T-cell (primary cell): ENCODE results near the gene CEP164. TPM values are rescaled to one million over a fixed set of nuclear protein-coding genes. Genes with fewer than 3 reads are reported as not detected.

Experiments used
- ATAC-seq, 4 experiments: fragments of 200-7000 bp in 3 of 4; fragments of 150-1000 bp in 1 of 4; cut with Tn5 transposase; replicated peaks in 1 of 4; 1 replicate in 3 of 4; 2 replicates in 1 of 4; pipeline ENCODE4 v1.10.0; 2021; ENCODE audit warnings: moderate library complexity in 3 of 4, mild to moderate bottlenecking in 2 of 4, moderate number of reproducible peaks in 1 of 4
- CTCF ChIA-PET, 2 donors: fragments of 300-600 bp; sonication (Branson Sonifier 250); formaldehyde crosslinking; loops; one replicate each; lab custom pipeline; 2022; ENCODE audit warnings: antibody characterized with exemption in 2 of 2; lab: Charles Lee
- POLR2A ChIA-PET, 2 donors: fragments of 300-600 bp; sonication (Branson Sonifier 250); formaldehyde crosslinking; loops; one replicate each; lab custom pipeline; 2022; ENCODE audit warnings: antibody characterized with exemption in 2 of 2; lab: Charles Lee
- DNase-seq, 35 experiments: peaks; one replicate each; pipeline versions ENCODE4 v3.0.0 to v3.0.0-alpha.2; 2013 to 2023
- H3K27ac ChIP-seq: one replicate; pipeline ENCODE4 v1.5.1; 2013; ENCODE audit warnings: low read length
- H3K27me3 ChIP-seq, 2 experiments: replicated peaks in 1 of 2; 1 replicate in 1 of 2; 2 replicates in 1 of 2; pipeline versions ENCODE4 v1.6.1 to v1.7.0; 2013; ENCODE audit warnings: low read length in 1 of 2, mixed read lengths in 1 of 2; ENCODE audit not compliant: control insufficient read depth in 2 of 2, insufficient read depth in 2 of 2; ENCODE audit errors: extremely low read depth in 1 of 2
- H3K36me3 ChIP-seq, 2 donors: 1 replicate in 1 of 2; 2 replicates in 1 of 2; pipeline versions ENCODE4 v1.6.1 to v1.7.0; 2013; ENCODE audit warnings: low read length in 1 of 2; ENCODE audit not compliant: control insufficient read depth in 2 of 2, insufficient read depth in 1 of 2; ENCODE audit errors: extremely low read depth in 1 of 2
- H3K4me1 ChIP-seq, 2 experiments: 1 replicate in 1 of 2; 2 replicates in 1 of 2; pipeline versions ENCODE4 v1.6.1 to v1.7.0; 2013; ENCODE audit warnings: low read length in 2 of 2, mixed read lengths in 1 of 2; ENCODE audit not compliant: insufficient read depth in 2 of 2, control insufficient read depth in 1 of 2; ENCODE audit errors: extremely low read depth in 1 of 2
- H3K4me3 ChIP-seq, 2 donors: 1 replicate in 1 of 2; 2 replicates in 1 of 2; pipeline versions ENCODE4 v1.5.1 to v1.7.0; 2013; ENCODE audit warnings: mild to moderate bottlenecking in 2 of 2, low read length in 1 of 2, moderate library complexity in 1 of 2; ENCODE audit not compliant: control insufficient read depth in 1 of 2; ENCODE audit errors: extremely low read depth in 1 of 2
- H3K9me3 ChIP-seq: 2 replicates; pipeline ENCODE4 v1.7.0; 2013
- H3K27ac Mint-ChIP-seq, 2 donors: one replicate each; pipeline ENCODE4 v1.8.0; 2020 to 2021; ENCODE audit warnings: mild to moderate bottlenecking in 2 of 2, mixed read lengths in 2 of 2
- H3K27me3 Mint-ChIP-seq, 2 donors: one replicate each; pipeline ENCODE4 v1.8.0; 2021 to 2022; ENCODE audit warnings: mixed read lengths in 2 of 2
- H3K36me3 Mint-ChIP-seq: one replicate; pipeline ENCODE4 v1.8.0; 2021; ENCODE audit warnings: mixed read lengths
- H3K4me1 Mint-ChIP-seq, 3 donors: one replicate each; pipeline ENCODE4 v1.8.0; 2020 to 2022; ENCODE audit warnings: mixed read lengths in 3 of 3, mild to moderate bottlenecking in 1 of 3
- H3K4me3 Mint-ChIP-seq, 3 donors: one replicate each; pipeline ENCODE4 v1.8.0; 2020 to 2022; ENCODE audit warnings: mild to moderate bottlenecking in 3 of 3, mixed read lengths in 3 of 3, moderate library complexity in 3 of 3
- H3K9me3 Mint-ChIP-seq, 3 donors: one replicate each; pipeline ENCODE4 v1.8.0; 2020 to 2022; ENCODE audit warnings: mixed read lengths in 3 of 3
- WGBS: methylation state at CpG from one replicate; pipeline ENCODE4 v1.1.5; 2013; ENCODE audit warnings: missing lambda C conversion rate; ENCODE audit not compliant: insufficient coverage; 5-methylcytosine and 5-hydroxymethylcytosine counted together
- total RNA-seq, 35 experiments: library from RNA in 6 of 35; stranded (reverse) in 6 of 35; fragments of 120-200 nt in 1 of 35; gene quantifications; one replicate each; pipeline versions ENCODE4 v1.2.1 to v1.2.4 and lab custom pipeline; 2013 to 2026

CEP164 gene
- total RNA-seq, 5 donors from 2014 or later (not counting 1 experiment from before 2014, with no cell fraction given) = 44.5 to 59.9 (median 52.5) TPM

DNA sequence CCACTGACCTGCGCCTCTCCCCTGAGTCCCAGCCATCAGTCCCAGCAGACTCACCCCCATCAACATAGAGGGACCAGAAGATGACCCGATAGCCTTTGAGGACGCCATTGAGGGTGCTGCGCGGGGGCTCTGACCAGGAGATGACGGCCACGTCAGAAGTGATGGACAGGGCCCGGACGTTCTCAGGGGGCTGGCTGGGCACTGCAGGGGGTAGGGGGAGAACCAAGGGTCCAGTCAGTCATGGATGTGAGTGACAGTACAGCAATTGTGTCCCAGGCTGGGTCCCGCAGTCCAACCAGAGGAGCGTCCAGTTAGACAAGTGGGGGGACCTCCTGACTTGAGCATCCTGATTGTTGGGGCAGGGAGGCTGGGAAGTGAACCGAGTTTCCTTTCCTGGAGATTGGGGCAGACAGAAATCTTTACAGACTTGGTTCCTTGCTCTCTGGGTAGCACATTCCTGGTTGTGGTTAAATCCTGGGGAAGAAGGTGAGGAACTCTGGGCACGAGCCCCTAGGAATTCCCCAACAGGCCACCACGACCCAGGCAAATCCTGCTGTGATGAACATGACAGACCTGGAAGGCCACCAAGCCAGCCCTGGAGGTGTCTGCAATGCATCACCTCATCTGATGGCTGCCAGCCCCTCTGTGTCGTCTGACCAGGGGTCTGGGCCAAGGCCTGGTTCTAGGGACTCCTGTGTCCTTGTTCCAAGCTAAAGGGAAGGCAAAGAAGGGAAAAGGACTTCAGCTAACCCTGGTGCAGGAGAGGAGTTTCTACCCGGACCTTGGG is 133.9 kb downstream of the CEP164 start:
- H3K27ac Mint-ChIP-seq = no peak overlapping the region
- ChIA-PET POLR2A (no interaction called here), CTCF (no interaction called here)
- no peak overlapping the region for H3K27ac ChIP-seq
- no peaks in the 10 kb centered on the region for H3K36me3 ChIP-seq
- H3K9me3 Mint-ChIP-seq = no peaks in the 10 kb centered on the region
- 87% methylated on average over 12 of the region's 16 CpGs for WGBS
- DNase-seq (no peak), ATAC-seq (no peak)
- H3K4me1 ChIP-seq = no peaks in the 10 kb centered on the region
- peaks cover 0 to 19% of the 10 kb centered on the region in 2 experiments for H3K27me3 ChIP-seq
- no peaks in the 10 kb centered on the region for H3K9me3 ChIP-seq
- H3K4me3 Mint-ChIP-seq = no peak overlapping the region
- peaks cover 11 to 21% of the 10 kb centered on the region in 2 donors for H3K27me3 Mint-ChIP-seq
- H3K4me3 ChIP-seq = no peak overlapping the region
- H3K4me1 Mint-ChIP-seq = no peaks in the 10 kb centered on the region
- H3K36me3 Mint-ChIP-seq = no peaks in the 10 kb centered on the region

DNA sequence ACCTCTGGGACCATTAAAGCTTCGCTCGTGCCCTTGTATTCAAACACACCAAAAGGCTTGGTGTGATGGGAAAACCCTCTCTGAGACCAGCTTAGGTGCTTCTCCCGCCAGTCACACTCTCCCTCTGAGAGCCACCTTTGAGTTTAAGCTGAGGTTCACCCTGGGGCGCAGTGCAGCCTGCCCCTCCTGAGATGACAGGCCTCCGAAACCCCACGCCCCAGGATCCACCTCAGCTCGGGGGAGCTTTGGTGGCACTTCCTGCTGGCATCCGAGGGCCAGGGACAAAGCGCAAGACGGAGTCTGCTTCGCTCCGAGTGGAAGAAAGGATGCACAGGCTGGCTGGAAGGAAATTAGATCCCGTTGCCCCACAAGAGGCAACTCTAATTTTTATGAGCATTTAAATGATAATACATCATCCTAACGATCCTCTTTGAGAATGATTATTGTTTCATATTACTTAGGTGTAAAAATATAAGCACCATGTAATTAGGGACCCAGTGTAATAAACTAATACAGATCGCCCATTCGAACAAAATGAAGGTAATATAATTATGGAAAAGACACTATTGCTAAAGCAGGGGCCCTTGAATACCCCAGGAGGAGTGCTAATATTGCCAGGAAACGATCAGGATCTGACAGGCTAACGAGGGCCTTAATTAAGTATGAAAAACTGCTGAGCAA is 134.7 kb downstream of the CEP164 start:
- whole genome bisulfite sequencing = 91% methylated on average over 8 of the region's 18 CpGs
- POLR2A ChIA-PET = no interaction called here

DNA sequence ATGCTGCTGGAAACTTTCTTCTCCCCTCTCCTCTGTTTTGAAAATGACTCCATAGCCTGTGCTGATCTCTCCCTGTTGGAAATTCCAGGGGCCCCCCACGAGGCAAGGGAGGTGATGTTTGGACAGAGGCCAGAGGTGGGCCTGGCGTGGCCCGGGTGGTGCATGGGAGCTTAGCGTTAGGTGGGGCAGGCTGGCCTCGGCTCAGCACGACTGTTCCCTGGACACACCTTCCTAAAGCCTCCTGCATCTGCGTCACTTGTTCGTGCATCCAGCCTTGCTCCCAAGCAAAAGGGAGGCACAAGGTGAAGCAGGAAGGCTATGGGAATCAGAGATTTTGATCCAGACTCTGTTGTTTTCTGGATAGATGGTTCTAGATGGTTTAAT is 135.2 kb downstream of the CEP164 start:
- Mint-ChIP-seq H3K9me3 (no peaks in the 10 kb centered on the region), H3K4me3 (no peak overlapping the region), H3K27me3 (peaks cover 11 to 18% of the 10 kb centered on the region in 2 donors), H3K27ac (no peak overlapping the region), H3K36me3 (no peaks in the 10 kb centered on the region), H3K4me1 (no peaks in the 10 kb centered on the region)
- ChIA-PET CTCF (no interaction called here), POLR2A (no interaction called here)
- ATAC-seq (no peak), DNase-seq (no peak)
- H3K4me1 ChIP-seq = no peaks in the 10 kb centered on the region
- 86% methylated on average over 7 of the region's 8 CpGs for WGBS
- H3K4me3 ChIP-seq = no peak overlapping the region
- peaks cover 0 to 17% of the 10 kb centered on the region in 2 experiments for H3K27me3 ChIP-seq
- no peaks in the 10 kb centered on the region for H3K9me3 ChIP-seq
- H3K36me3 ChIP-seq = no peaks in the 10 kb centered on the region
- no peak overlapping the region for H3K27ac ChIP-seq

More for the DNA sequence above, 134.7 kb downstream of the CEP164 start:
- Mint-ChIP-seq H3K27ac (no peak overlapping the region), H3K9me3 (no peaks in the 10 kb centered on the region), H3K27me3 (peaks cover 11 to 20% of the 10 kb centered on the region in 2 donors), H3K36me3 (no peaks in the 10 kb centered on the region), H3K4me3 (no peak overlapping the region), H3K4me1 (no peaks in the 10 kb centered on the region)
- H3K9me3 ChIP-seq = no peaks in the 10 kb centered on the region
- H3K27ac ChIP-seq = no peak overlapping the region
- no peaks in the 10 kb centered on the region for H3K4me1 ChIP-seq
- no peaks in the 10 kb centered on the region for H3K36me3 ChIP-seq
- H3K4me3 ChIP-seq = no peak overlapping the region
- peaks cover 0 to 19% of the 10 kb centered on the region in 2 experiments for H3K27me3 ChIP-seq
- DNase-seq (no peak), ATAC-seq (no peak)
- CTCF ChIA-PET = no interaction called here

Other genes with a start within 250 kb of the CEP164 start
- 10 to 100 TPM; 56.3 to 78.0 (median 63.8) TPM for gene SIK3, start 229.4 kb upstream of the CEP164 start, total RNA-seq
- gene PAFAH1B2, start 183.6 kb upstream of the CEP164 start, total RNA-seq = 10 to 100 TPM; 44.1 to 55.9 (median 55.6) TPM
- gene SIDT2, start 149.1 kb upstream of the CEP164 start, total RNA-seq = 100 to 1,000 TPM in 2 of 5 donors, 10 to 100 TPM in 3; 46.3 to 110 (median 59.5) TPM
- 10 to 100 TPM in 4 of 5 donors, 1 to 10 TPM in 1; 8.5 to 19.7 (median 13.4) TPM for gene TAGLN, start 128.5 kb upstream of the CEP164 start, total RNA-seq
- 100 to 1,000 TPM; 300 to 368 (median 336) TPM for gene PCSK7, start 95.8 kb upstream of the CEP164 start, total RNA-seq
- 10 to 100 TPM; 21.6 to 31.7 (median 30.5) TPM for gene RNF214, start 95.2 kb upstream of the CEP164 start, total RNA-seq
- gene BACE1-AS, start 36.5 kb upstream of the CEP164 start, total RNA-seq = 10 to 100 TPM in 3 of 5 donors, 1 to 10 TPM in 2; 4.5 to 11.3 (median 10.1) TPM
- 1 to 10 TPM; 1.3 to 2.3 (median 1.9) TPM for gene BACE1, start 11.6 kb upstream of the CEP164 start, total RNA-seq